ENCODE measurements around the gene NFIA.

NFIA gene

DNA sequence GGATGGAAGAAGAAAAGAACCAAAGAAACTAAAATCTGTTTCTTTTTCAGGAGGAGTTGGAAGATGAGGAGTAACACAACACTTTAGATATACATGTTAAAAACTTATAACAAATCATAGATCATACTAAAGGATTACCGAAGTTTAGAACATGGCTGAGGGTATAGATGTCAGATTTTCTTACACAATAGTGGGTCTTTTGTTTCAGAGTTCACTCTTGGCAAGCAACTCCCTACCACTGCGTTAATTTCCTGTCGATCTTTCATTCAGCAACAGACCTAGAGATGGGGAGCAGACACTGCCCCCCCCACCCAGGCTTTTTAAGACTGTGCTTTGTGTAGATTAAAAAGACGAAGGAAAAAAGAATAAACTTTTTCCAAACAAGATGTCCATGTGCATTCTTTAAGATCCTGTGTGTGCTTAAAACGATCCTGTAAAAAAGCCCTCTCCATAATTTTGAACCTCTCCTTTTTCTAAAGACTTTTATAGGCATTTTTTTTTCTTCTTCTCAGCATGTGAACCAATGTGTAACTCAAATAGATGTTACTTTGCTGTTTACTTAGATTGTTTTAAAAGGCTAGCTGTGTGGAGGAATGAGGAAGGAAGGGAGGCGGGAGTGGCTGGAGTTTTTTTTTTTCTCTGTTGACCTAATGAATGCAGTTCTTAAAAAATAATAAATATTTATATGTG is 50.4 kb downstream of the NFIA start:
- DNase-seq (ENCODE audit: low spot score) = no peak
- TF ChIP-seq, protein P1, sequence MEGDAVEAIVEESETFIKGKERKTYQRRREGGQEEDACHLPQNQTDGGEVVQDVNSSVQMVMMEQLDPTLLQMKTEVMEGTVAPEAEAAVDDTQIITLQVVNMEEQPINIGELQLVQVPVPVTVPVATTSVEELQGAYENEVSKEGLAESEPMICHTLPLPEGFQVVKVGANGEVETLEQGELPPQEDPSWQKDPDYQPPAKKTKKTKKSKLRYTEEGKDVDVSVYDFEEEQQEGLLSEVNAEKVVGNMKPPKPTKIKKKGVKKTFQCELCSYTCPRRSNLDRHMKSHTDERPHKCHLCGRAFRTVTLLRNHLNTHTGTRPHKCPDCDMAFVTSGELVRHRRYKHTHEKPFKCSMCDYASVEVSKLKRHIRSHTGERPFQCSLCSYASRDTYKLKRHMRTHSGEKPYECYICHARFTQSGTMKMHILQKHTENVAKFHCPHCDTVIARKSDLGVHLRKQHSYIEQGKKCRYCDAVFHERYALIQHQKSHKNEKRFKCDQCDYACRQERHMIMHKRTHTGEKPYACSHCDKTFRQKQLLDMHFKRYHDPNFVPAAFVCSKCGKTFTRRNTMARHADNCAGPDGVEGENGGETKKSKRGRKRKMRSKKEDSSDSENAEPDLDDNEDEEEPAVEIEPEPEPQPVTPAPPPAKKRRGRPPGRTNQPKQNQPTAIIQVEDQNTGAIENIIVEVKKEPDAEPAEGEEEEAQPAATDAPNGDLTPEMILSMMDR (IDR thresholded peaks at IDR 0.05; ENCODE audit: extremely low read depth, missing control alignments) = no peak

DNA sequence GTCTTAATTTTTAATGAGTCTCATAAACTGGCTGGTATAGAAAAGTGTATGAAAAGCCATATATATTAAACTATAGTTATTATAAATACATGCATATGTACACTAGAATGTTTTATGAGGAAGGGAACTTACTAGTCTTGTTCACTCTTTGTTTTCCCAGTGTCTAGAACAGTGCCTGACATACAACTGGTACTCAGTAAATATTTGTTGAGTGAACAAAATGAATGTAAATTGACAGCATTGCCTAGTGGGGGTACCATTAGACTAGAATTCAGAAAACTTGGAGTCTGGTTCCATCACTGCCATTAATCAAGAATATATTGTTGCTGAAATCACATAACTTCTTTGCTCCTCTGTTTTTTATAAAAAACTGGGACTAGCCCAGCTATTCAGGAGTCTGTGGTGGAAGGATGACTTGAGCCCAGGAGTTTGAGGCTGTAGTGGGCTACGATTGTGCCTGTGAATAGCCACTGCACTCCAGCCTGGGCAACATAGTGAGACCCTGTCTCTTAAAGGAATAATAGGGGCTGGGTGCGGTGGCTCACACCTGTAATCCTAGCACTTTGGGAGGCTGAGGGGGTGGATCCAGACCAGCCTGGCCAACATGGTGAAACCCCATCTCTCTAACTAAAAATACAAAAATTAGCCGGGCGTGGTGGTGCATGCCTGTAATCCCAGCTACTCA is 51.1 kb downstream of the NFIA start:
- TF ChIP-seq, protein P1 (IDR thresholded peaks at IDR 0.05; ENCODE audit: extremely low read depth, missing control alignments) = no peak
- no peak for DNase-seq (ENCODE audit: low spot score)

DNA sequence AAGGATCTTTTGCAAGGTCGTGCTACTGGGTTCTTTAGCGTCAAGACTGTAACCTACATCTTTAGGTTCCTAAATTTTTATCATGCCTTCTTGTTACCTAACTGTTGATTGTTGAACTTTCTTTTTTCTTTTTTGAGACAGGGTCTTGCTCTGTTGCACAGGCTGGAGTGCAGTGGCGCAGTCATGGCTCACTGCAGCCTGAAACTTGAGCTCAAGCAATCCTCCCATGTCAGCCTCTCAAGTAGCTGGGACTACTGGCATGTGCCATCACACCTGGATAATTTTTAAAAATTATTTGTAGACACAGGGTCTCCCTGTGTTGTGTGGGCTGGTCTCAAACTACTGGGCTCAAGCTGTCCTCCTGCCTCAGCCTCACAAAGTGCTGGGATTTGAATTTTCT is 52.9 kb downstream of the NFIA start:
- DNase-seq (ENCODE audit: low spot score) = no peak
- TF ChIP-seq, protein P1 (IDR thresholded peaks at IDR 0.05; ENCODE audit: extremely low read depth, missing control alignments) = no peak

DNA sequence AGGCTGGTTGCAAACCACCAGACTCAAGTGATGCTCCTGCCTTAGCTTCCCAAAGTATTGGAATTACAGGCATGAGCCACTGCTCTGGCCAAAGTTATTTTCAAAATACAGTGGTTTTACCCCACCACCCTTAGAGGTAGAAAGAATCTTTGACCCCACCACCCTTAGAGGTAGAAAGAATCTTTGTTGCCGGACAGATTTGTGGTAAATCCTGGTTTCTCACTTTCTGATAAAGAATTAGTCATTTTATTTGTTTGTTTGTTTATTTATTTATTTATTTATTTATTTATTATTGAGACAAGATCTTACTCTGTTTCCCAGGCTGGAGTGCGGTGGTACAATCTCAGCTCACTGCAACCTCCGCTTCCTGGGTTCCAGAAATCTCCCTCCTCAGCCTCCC is 55.9 kb downstream of the NFIA start:
- TF ChIP-seq, protein P1 (IDR thresholded peaks at IDR 0.05; ENCODE audit: extremely low read depth, missing control alignments) = no peak
- DNase-seq (ENCODE audit: low spot score) = no peak

DNA sequence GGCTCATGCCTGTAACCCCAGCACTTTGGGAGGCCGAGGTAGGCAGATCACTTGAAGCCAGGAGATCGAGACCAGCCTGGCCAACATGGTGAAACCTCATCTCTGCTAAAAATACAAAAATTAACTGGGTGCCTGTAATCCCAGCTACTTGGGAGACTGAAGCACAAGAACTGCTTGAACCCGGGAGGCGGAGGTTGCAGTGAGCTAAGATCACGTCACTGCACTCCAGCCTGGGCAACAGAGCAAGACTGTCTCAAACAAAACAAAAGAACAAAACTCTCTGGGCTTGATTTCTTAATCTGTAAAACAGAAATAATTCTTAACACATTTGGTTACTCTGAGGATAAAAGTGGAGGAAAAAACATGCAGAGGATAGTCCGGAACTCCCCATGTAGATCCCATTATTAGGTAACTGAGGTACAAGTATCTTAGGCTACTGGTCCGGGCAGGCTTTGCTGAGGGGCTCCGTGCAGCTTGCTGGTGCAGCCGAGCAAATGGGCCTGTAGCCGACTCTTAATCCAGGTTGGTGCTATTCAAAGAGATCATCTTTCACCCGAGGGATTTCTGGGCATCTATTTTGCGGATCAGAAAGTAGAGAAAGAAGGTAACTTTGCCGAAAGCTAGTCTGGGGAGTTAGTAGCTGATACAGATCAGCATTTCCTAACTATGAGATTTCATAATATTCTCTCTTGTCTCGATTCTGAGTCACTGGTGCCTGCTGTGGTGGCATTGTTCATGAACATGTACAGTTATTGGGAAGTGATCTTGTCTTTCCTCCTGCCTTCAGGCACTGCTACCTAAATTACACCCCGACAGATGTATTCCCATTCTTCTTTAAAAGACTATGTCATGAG is 56.8 kb downstream of the NFIA start:
- DNase-seq (ENCODE audit: low spot score) = no peak

DNA sequence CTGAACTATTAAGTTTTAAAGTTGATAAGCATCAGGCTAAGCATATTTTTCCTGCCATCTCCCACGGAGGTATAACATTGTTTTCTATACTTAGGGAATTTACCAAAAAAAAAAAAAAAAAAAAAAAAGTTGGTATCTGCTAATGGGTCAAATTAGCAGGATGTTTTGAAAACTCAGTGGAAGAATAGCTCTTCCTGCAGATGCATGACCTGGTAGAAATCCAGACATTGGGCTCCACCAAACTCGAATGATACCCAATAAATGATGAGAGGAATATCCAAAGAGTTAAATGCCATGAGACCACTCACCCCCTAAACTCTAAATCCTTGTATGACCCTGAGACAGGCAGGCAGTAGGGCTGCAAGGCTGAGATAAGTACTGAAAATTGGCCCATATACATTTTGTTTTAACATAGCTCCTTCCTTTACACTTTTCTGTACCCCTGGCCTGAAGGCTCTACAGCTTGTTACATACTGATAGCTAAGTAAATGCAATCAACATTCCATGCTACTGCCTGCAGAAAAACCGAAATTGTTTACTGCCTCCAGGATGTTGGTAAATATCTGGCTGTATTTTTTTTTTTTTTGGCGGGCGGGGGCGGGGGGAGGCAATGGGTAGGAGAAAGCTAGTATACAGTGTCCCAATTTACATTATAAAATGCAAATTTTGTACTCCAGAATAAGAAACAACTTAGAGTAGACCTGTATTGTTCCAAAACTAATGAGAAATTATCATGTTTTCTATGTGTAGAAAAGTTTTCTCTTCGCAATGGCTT is 57.6 kb downstream of the NFIA start:
- DNase-seq (ENCODE audit: low spot score) = no peak
- TF ChIP-seq, protein P1 (IDR thresholded peaks at IDR 0.05; ENCODE audit: extremely low read depth, missing control alignments) = no peak

More for the DNA sequence above, 56.8 kb downstream of the NFIA start:
- TF ChIP-seq, protein P1 (IDR thresholded peaks at IDR 0.05; ENCODE audit: extremely low read depth, missing control alignments) = no peak
